HepG2 (cell line): Measurements from ENCODE around the gene SOS2. TPM values are rescaled to one million over a fixed set of nuclear protein-coding genes. Genes with fewer than 3 reads are reported as not detected.
A peak's percentile ranks its signal among the peaks of the same experiment; 100 is the strongest.

ENCODE experiments used
- ADNP ChIP-seq: sonication (generic); formaldehyde crosslinking; IDR thresholded peaks from 2 replicates; pipeline ENCODE4 v1.4.0; 2020; ENCODE audit warnings: missing genetic modification reagents
- CENPT ChIP-seq: sonication (generic); formaldehyde crosslinking; IDR thresholded peaks from 2 replicates; pipeline ENCODE4 v1.8.0; 2022; ENCODE audit warnings: low read depth, mild to moderate bottlenecking, moderate library complexity, missing genetic modification reagents
- ELF1 ChIP-seq: sonication (generic); formaldehyde crosslinking; IDR thresholded peaks from 2 replicates; pipeline ENCODE4 v1.4.0; 2020; ENCODE audit warnings: missing genetic modification reagents
- EP300 ChIP-seq, 3 experiments: sonication (generic) in 1 of 3; formaldehyde crosslinking in 1 of 3; IDR thresholded peaks; 2 replicates each; pipeline versions ENCODE4 v1.5.1 to v1.6.1; 2011 to 2020; ENCODE audit warnings: low read depth in 2 of 3, low read length in 2 of 3, borderline replicate concordance in 1 of 3, improper control_type of control experiment in 1 of 3, mild to moderate bottlenecking in 1 of 3, missing genetic modification reagents in 1 of 3, moderate library complexity in 1 of 3
- FOSL2 ChIP-seq: sonication (generic); formaldehyde crosslinking; IDR thresholded peaks from 2 replicates; pipeline ENCODE4 v1.4.0; 2020; ENCODE audit warnings: missing genetic modification reagents
- FOXP4 ChIP-seq: sonication (generic); formaldehyde crosslinking; IDR thresholded peaks from 2 replicates; pipeline ENCODE4 v1.4.0; 2020; ENCODE audit warnings: missing genetic modification reagents
- HMGXB4 ChIP-seq, 2 experiments: sonication (generic) in 1 of 2; formaldehyde crosslinking in 1 of 2; IDR thresholded peaks; 2 replicates each; pipeline versions ENCODE4 v1.4.0 to v1.6.1; 2018 to 2020; ENCODE audit warnings: missing genetic modification reagents in 2 of 2, borderline replicate concordance in 1 of 2, low read depth in 1 of 2, mild to moderate bottlenecking in 1 of 2, missing biosample characterization in 1 of 2
- MATR3 ChIP-seq: sonication (generic); formaldehyde crosslinking; IDR thresholded peaks from 2 replicates; pipeline ENCODE4 v1.4.0; 2020; ENCODE audit warnings: missing genetic modification reagents
- MED1 ChIP-seq: sonication (generic); formaldehyde crosslinking; IDR thresholded peaks from 2 replicates; pipeline ENCODE4 v1.4.0; 2020; ENCODE audit warnings: missing genetic modification reagents
- MXI1 ChIP-seq: IDR thresholded peaks from 3 replicates; pipeline ENCODE4 v1.6.1; 2012; ENCODE audit warnings: low read depth, low read length, inconsistent platforms, borderline replicate concordance
- MYNN ChIP-seq: sonication (generic); formaldehyde crosslinking; IDR thresholded peaks from 2 replicates; pipeline ENCODE4 v1.4.0; 2020; ENCODE audit warnings: mild to moderate bottlenecking, low read depth, missing genetic modification reagents
- POLR2A ChIP-seq, 2 experiments: IDR thresholded peaks; 2 replicates each; pipeline ENCODE4 v1.6.1; 2011; ENCODE audit warnings: low read depth in 2 of 2, low read length in 2 of 2, mild to moderate bottlenecking in 1 of 2, moderate library complexity in 1 of 2; ENCODE audit not compliant: insufficient read depth in 1 of 2
- RARA ChIP-seq: IDR thresholded peaks from 2 replicates; pipeline ENCODE4 v1.6.1; 2016; ENCODE audit warnings: missing genetic modification reagents, missing compliant biosample characterization
- SIN3A ChIP-seq: IDR thresholded peaks from 2 replicates; pipeline ENCODE4 v1.6.1; 2011; ENCODE audit warnings: low read depth, mild to moderate bottlenecking, control low read depth, low read length, borderline replicate concordance
- ZBTB3 ChIP-seq: sonication (generic); formaldehyde crosslinking; IDR thresholded peaks from 2 replicates; pipeline ENCODE4 v1.4.0; 2020; ENCODE audit warnings: low read depth, mild to moderate bottlenecking, moderate library complexity, missing genetic modification reagents, borderline replicate concordance
- ZBTB49 ChIP-seq: sonication (generic); formaldehyde crosslinking; IDR thresholded peaks from 2 replicates; pipeline ENCODE4 v1.4.0; 2020; ENCODE audit warnings: missing genetic modification reagents, borderline replicate concordance
- ZNF430 ChIP-seq: sonication (generic); formaldehyde crosslinking; IDR thresholded peaks from 2 replicates; pipeline ENCODE4 v1.9.0; 2021; ENCODE audit warnings: mild to moderate bottlenecking, missing genetic modification reagents
- ZNF879 ChIP-seq: sonication (generic); formaldehyde crosslinking; IDR thresholded peaks from 2 replicates; pipeline ENCODE4 v1.8.1; 2023; ENCODE audit warnings: missing genetic modification reagents
- ZSCAN12 ChIP-seq: sonication (generic); formaldehyde crosslinking; IDR thresholded peaks from 2 replicates; pipeline ENCODE4 v1.9.0; 2021; ENCODE audit warnings: mild to moderate bottlenecking, missing genetic modification reagents
- polyA plus RNA-seq, 8 experiments: library from polyadenylated mRNA; depleted of rRNA in 3 of 8; stranded (reverse) in 7 of 8; unstranded in 1 of 8; fragments of >200 nt; fragmentation: Illumina TruSeq in 4 of 8; extraction: Trizol in 4 of 8; gene quantifications; 2 replicates each; pipeline versions ENCODE4 v1.2.1 to v1.2.3, GENCODE V29; 2011 to 2016; ENCODE audit warnings: low read depth in 4 of 8, missing spikeins in 1 of 8, mixed read lengths in 1 of 8; ENCODE audit not compliant: insufficient read depth in 1 of 8
- total RNA-seq, 5 experiments: library from RNA; depleted of rRNA; stranded (reverse); fragments of >200 nt; fragmentation: Illumina TruSeq; extraction: Trizol; gene quantifications; 2 replicates each; pipeline ENCODE4 v1.2.3, GENCODE V29; 2016; ENCODE audit warnings: low read depth in 1 of 5

SOS2 gene
- total and polyA plus RNA-seq, 2 of the 13 experiments (the other 11 are each of a cell fraction or from before 2014, with no cell fraction given): 9.3 to 12.1 TPM

- TF ChIP-seq ZBTB49 (CRISPR knock-in tag) (no peak), ZNF430 (CRISPR knock-in tag) (no peak), FOSL2 (peak; percentile 82), RARA (CRISPR knock-in tag) (peak; percentile 52), ZSCAN12 (CRISPR knock-in tag) (no peak), SIN3A (no peak), EP300 (IDR thresholded peaks at IDR 0.05; ENCODE audit: low read depth in 2 of 2, low read length in 2 of 2) (peak in 1 of 2 experiments; percentile 38; a peak in 2 of 4 replicates), EP300 (CRISPR knock-in tag; IDR thresholded peaks at IDR 0.05; ENCODE audit: borderline replicate concordance) (no peak), MATR3 (CRISPR knock-in tag) (no peak), ADNP (CRISPR knock-in tag) (no peak), ELF1 (CRISPR knock-in tag) (0 out of 2 replicates have a peak, but pooled peaks have one; percentile 22), ZBTB3 (CRISPR knock-in tag) (no peak), MED1 (peak; percentile 41; the same call in 1 of the 2 replicates), FOXP4 (CRISPR knock-in tag) (peak; percentile 22; the same call in 1 of the 2 replicates), HMGXB4 (CRISPR knock-in tag; IDR thresholded peaks at IDR 0.05; ENCODE audit: borderline replicate concordance in 1 of 2, low read depth in 1 of 2) (0 out of 4 replicates have a peak, but pooled peaks of 1 of the 2 experiments have one; percentile 23), POLR2A (IDR thresholded peaks at IDR 0.05; ENCODE audit: insufficient read depth in 1 of 2, low read depth in 2 of 2, low read length in 2 of 2) (no peak), MXI1 (peak; percentile 36; the same call in 1 of the 3 replicates), ZNF879 (no peak), CENPT (CRISPR knock-in tag) (no peak), MYNN (CRISPR knock-in tag) (no peak)
Observed at GRCh38 chr14:50067723-50068495, 163.5 kb downstream of the SOS2 start (continued).
